Urothelium cell line (cell line): ENCODE data around the gene MAP3K20.
"Not testable (repeated sequence)": the region's sequence is repeated elsewhere in the genome, so short reads cannot be mapped to it uniquely, and the experiment has no call there.

Experiments
- DNase-seq: peaks from one replicate; pipeline ENCODE4 v3.0.0; 2011; ENCODE audit warnings: low spot score, mixed read lengths
- FAIRE-seq: peaks from 2 replicates; lab custom pipeline; 2011; peaks lifted over from hg19 to GRCh38; lab: Jason Lieb, UNC

Gene MAP3K20

GRCh38 chr2:173300458-173300857 is 224.8 kb downstream of the MAP3K20 start:
- no peak for FAIRE-seq

GRCh38 chr2:173301549-173301948 is 225.9 kb downstream of the MAP3K20 start:
- not testable (repeated sequence) for DNase-seq, FAIRE-seq

More at GRCh38 chr2:173300458-173300857, 224.8 kb downstream of the MAP3K20 start:
- DNase-seq, result no peak

GRCh38 chr2:173305303-173305702 is 229.7 kb downstream of the MAP3K20 start:
- FAIRE-seq (no peak), DNase-seq (no peak)

GRCh38 chr2:173307293-173307692 is 231.6 kb downstream of the MAP3K20 start:
- DNase-seq (no peak), FAIRE-seq (no peak)

GRCh38 chr2:173309370-173309769 is 233.7 kb downstream of the MAP3K20 start:
- not testable (repeated sequence) for DNase-seq, FAIRE-seq

GRCh38 chr2:173311844-173312606 is 236.4 kb downstream of the MAP3K20 start:
- DNase-seq, result no peak
- FAIRE-seq, result no peak
